GM23338 (cell line): ENCODE results near the gene SAMD13. TPM values are rescaled to one million over a fixed set of nuclear protein-coding genes. Genes with fewer than 3 reads are reported as not detected.

Experiments used
- ATAC-seq: fragments of 200-7000 bp; cut with Tn5 transposase; 3 replicates; pipeline ENCODE4 v1.9.1; 2020
- DNase-seq: peaks from one replicate; pipeline ENCODE4 v3.0.0-alpha.2; 2015; ENCODE audit warnings: low spot score
- H2AFZ ChIP-seq: fragments of 200-600 bp; sonication (generic); 2 replicates; pipeline ENCODE4 v1.8.0; 2016; ENCODE audit warnings: antibody characterized with exemption, mild to moderate bottlenecking, moderate library complexity
- H3F3A ChIP-seq: fragments of 200-600 bp; sonication (generic); replicated peaks from 2 replicates; pipeline ENCODE4 v1.8.0; 2017; ENCODE audit warnings: antibody characterized with exemption, mixed run types, low read depth
- H3K27ac ChIP-seq: fragments of 200-600 bp; sonication (generic); 2 replicates; pipeline ENCODE4 v1.6.1; 2016; ENCODE audit warnings: low read depth
- H3K27me3 ChIP-seq: fragments of 200-600 bp; sonication (generic); 2 replicates; pipeline ENCODE4 v1.8.0; 2016; ENCODE audit warnings: mild to moderate bottlenecking, mixed run types, moderate library complexity; ENCODE audit not compliant: insufficient read depth
- H3K36me3 ChIP-seq: fragments of 200-600 bp; sonication (generic); 2 replicates; pipeline ENCODE4 v1.8.0; 2016; ENCODE audit warnings: mild to moderate bottlenecking; ENCODE audit not compliant: insufficient read depth
- H3K4me1 ChIP-seq: fragments of 200-600 bp; sonication (generic); 2 replicates; pipeline ENCODE4 v1.8.0; 2016; ENCODE audit warnings: mild to moderate bottlenecking, moderate library complexity; ENCODE audit not compliant: insufficient read depth
- H3K4me2 ChIP-seq: fragments of 200-600 bp; sonication (generic); 2 replicates; pipeline ENCODE4 v1.7.1; 2017; ENCODE audit warnings: mixed run types
- H3K4me3 ChIP-seq: fragments of 200-600 bp; sonication (generic); 2 replicates; pipeline ENCODE4 v1.6.1; 2016; ENCODE audit warnings: mixed run types
- H3K79me2 ChIP-seq: fragments of 200-600 bp; sonication (generic); replicated peaks from 2 replicates; pipeline ENCODE4 v1.8.0; 2017; ENCODE audit warnings: mild to moderate bottlenecking; ENCODE audit not compliant: insufficient read depth
- H3K9me2 ChIP-seq: fragments of 200-600 bp; sonication (generic); 2 replicates; pipeline ENCODE4 v1.8.0; 2017; ENCODE audit not compliant: insufficient read depth
- H4K20me1 ChIP-seq: fragments of 200-600 bp; sonication (generic); replicated peaks from 2 replicates; pipeline ENCODE4 v1.8.0; 2017; ENCODE audit warnings: mild to moderate bottlenecking; ENCODE audit not compliant: insufficient read depth
- H3K27ac Mint-ChIP-seq: 2 replicates; pipeline ENCODE4 v1.8.0; 2020; ENCODE audit warnings: inconsistent platforms, mild to moderate bottlenecking, moderate library complexity, mixed read lengths
- H3K27me3 Mint-ChIP-seq: 3 replicates; pipeline ENCODE4 v1.8.0; 2022; ENCODE audit warnings: low read depth, mild to moderate bottlenecking, moderate library complexity, mixed read lengths, inconsistent platforms; ENCODE audit not compliant: insufficient read depth, poor library complexity
- H3K36me3 Mint-ChIP-seq: 3 replicates; pipeline ENCODE4 v1.8.0; 2021; ENCODE audit warnings: low read depth, mild to moderate bottlenecking, inconsistent platforms, moderate library complexity, mixed read lengths
- H3K4me1 Mint-ChIP-seq: 3 replicates; pipeline ENCODE4 v1.8.0; 2020; ENCODE audit warnings: mild to moderate bottlenecking, inconsistent platforms, mixed read lengths
- H3K4me3 Mint-ChIP-seq: 3 replicates; pipeline ENCODE4 v1.8.0; 2021; ENCODE audit warnings: moderate library complexity, mild to moderate bottlenecking, inconsistent platforms, mixed read lengths
- H3K9me3 Mint-ChIP-seq: 3 replicates; pipeline ENCODE4 v1.8.0; 2020; ENCODE audit warnings: moderate library complexity, mild to moderate bottlenecking, inconsistent platforms, mixed read lengths
- CREB1 ChIP-seq: fragments of 250-450 bp; sonication (Bioruptor Pico); IDR thresholded peaks from 2 replicates; pipeline ENCODE4 v1.5.0; 2020; ENCODE audit warnings: low read depth, mild to moderate bottlenecking, moderate library complexity
- ETS1 ChIP-seq: IDR thresholded peaks from 2 replicates; pipeline ENCODE4 v1.6.1; 2016; ENCODE audit warnings: antibody characterized with exemption
- EZH2 ChIP-seq: fragments of 200-600 bp; sonication (generic); IDR thresholded peaks from one replicate; pipeline ENCODE4 v1.8.0; 2017; ENCODE audit warnings: antibody characterized with exemption, mild to moderate bottlenecking, low read depth; ENCODE audit not compliant: unreplicated experiment
- EZH2phosphoT487 ChIP-seq: fragments of 200-600 bp; sonication (generic); IDR thresholded peaks from one replicate; pipeline ENCODE4 v1.8.1; 2018; ENCODE audit warnings: antibody characterized with exemption; ENCODE audit not compliant: unreplicated experiment
- JUNB ChIP-seq: IDR thresholded peaks from one replicate; pipeline ENCODE4 v1.6.1; 2016; ENCODE audit warnings: antibody characterized with exemption; ENCODE audit not compliant: unreplicated experiment
- NANOG ChIP-seq: IDR thresholded peaks from 2 replicates; pipeline ENCODE4 v1.6.1; 2016; ENCODE audit warnings: antibody characterized with exemption, borderline replicate concordance
- POLR2AphosphoS5 ChIP-seq: IDR thresholded peaks from 2 replicates; pipeline ENCODE4 v1.6.1; 2016; ENCODE audit warnings: antibody characterized with exemption, low read depth
- REST ChIP-seq: IDR thresholded peaks from one replicate; pipeline ENCODE4 v1.6.1; 2018; ENCODE audit warnings: antibody characterized with exemption; ENCODE audit not compliant: unreplicated experiment
- STAT1 ChIP-seq: IDR thresholded peaks from one replicate; pipeline ENCODE4 v1.6.1; 2016; ENCODE audit warnings: antibody characterized with exemption; ENCODE audit not compliant: unreplicated experiment
- ZNF114 ChIP-seq: fragments of 250-450 bp; sonication (Bioruptor Pico); IDR thresholded peaks from 2 replicates; pipeline ENCODE4 v1.5.0; 2020; ENCODE audit warnings: mild to moderate bottlenecking, moderate library complexity
- ZNF331 ChIP-seq: fragments of 250-450 bp; sonication (Bioruptor Pico); IDR thresholded peaks from 2 replicates; pipeline ENCODE4 v1.5.0; 2020; ENCODE audit warnings: low read depth, mild to moderate bottlenecking, moderate library complexity
- ZNF462 ChIP-seq: fragments of 250-450 bp; sonication (Bioruptor Pico); IDR thresholded peaks from 2 replicates; pipeline ENCODE4 v1.5.0; 2020; ENCODE audit warnings: mild to moderate bottlenecking, moderate library complexity
- polyA plus RNA-seq: library from polyadenylated mRNA; unstranded; fragments of >200 nt; fragmentation: Nextera tagmentation; extraction: Ambion mirVana; gene quantifications from 2 replicates; pipeline ENCODE4 v1.2.1, GENCODE V29; 2016
- total RNA-seq: library from RNA; depleted of rRNA; stranded (reverse); fragments of >200 nt; shearing (Covaris generic); gene quantifications from 2 replicates; pipeline ENCODE4 v1.2.3, GENCODE V29; 2014
- TF ChIP-seq, protein P1 (sequence below), 2 experiments: fragments of 200-600 bp in 1 of 2; sonication (generic) in 1 of 2; conservative IDR thresholded peaks; 2 replicates each; pipeline versions ENCODE4 v1.5.1 to v1.6.1; 2016 to 2017; ENCODE audit warnings: antibody characterized with exemption in 2 of 2, low read depth in 2 of 2, mild to moderate bottlenecking in 2 of 2, moderate library complexity in 1 of 2

The SAMD13 gene
- total and polyA plus RNA-seq, 2 experiments from 2014 or later, result 2.5 to 3.6 TPM

DNA sequence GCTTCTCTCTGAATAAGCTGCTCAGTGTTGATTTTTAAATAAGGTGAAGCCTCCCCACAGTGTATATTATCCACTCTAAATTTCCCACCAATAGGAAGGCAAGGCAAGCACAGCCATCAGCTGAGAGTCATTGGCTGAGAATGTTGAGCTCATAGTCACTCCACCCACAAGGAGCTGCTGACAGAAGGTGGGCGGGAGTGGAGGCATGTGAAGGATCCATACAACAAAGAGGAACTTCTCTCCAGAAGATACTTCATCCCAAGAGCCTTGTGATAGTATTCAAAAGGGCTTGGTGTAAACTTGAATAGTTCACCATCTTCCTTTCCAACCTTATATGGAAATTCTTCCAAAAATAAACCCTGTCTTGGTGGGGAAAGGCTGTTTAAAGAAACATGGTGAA is 42.8 kb downstream of the SAMD13 start:
- TF ChIP-seq ZNF462 (CRISPR knock-in tag) (no peak), ZNF331 (CRISPR knock-in tag) (no peak), NANOG (no peak), REST (no peak), EZH2 (no peak), ETS1 (no peak), CREB1 (CRISPR knock-in tag) (no peak), POLR2AphosphoS5 (no peak), ZNF114 (CRISPR knock-in tag) (no peak), STAT1 (no peak), EZH2phosphoT487 (no peak), JUNB (no peak)
- TF ChIP-seq, protein P1, sequence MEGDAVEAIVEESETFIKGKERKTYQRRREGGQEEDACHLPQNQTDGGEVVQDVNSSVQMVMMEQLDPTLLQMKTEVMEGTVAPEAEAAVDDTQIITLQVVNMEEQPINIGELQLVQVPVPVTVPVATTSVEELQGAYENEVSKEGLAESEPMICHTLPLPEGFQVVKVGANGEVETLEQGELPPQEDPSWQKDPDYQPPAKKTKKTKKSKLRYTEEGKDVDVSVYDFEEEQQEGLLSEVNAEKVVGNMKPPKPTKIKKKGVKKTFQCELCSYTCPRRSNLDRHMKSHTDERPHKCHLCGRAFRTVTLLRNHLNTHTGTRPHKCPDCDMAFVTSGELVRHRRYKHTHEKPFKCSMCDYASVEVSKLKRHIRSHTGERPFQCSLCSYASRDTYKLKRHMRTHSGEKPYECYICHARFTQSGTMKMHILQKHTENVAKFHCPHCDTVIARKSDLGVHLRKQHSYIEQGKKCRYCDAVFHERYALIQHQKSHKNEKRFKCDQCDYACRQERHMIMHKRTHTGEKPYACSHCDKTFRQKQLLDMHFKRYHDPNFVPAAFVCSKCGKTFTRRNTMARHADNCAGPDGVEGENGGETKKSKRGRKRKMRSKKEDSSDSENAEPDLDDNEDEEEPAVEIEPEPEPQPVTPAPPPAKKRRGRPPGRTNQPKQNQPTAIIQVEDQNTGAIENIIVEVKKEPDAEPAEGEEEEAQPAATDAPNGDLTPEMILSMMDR (conservative IDR thresholded peaks at IDR 0.05; ENCODE audit: low read depth in 2 of 2), result no peak
- no peak overlapping the region for H2AFZ ChIP-seq
- H3K27ac ChIP-seq, result no peak overlapping the region
- H3K4me2 ChIP-seq, result no peak overlapping the region
- H3K79me2 ChIP-seq, result no peaks in the 10 kb centered on the region
- Mint-ChIP-seq H3K27ac (no peak overlapping the region), H3K27me3 (peaks cover 5% of the 10 kb centered on the region), H3K9me3 (no peaks in the 10 kb centered on the region; the same call in 2 of the 3 replicates), H3K36me3 (no peaks in the 10 kb centered on the region), H3K4me1 (no peaks in the 10 kb centered on the region), H3K4me3 (no peak overlapping the region)
- H3F3A ChIP-seq, result no peaks in the 10 kb centered on the region
- ATAC-seq (no peak), DNase-seq (no peak)
- no peaks in the 10 kb centered on the region for H3K27me3 ChIP-seq
- no peaks in the 10 kb centered on the region for H3K36me3 ChIP-seq
- H3K4me1 ChIP-seq, result no peaks in the 10 kb centered on the region
- H3K9me2 ChIP-seq, result 0 out of 2 replicates have a peak, but pooled peaks cover 21% of the 10 kb centered on the region
- no peaks in the 10 kb centered on the region for H4K20me1 ChIP-seq
- H3K4me3 ChIP-seq, result no peak overlapping the region
